Tibial nerve (tissue), 4 donors: ENCODE data around the gene PLCB1. TPM values are rescaled to one million over a fixed set of nuclear protein-coding genes. Genes with fewer than 3 reads are reported as not detected.

ENCODE experiments used
- DNase-seq, 2 donors: peaks; one replicate each; pipeline ENCODE4 v3.0.0-alpha.2; 2019; ENCODE audit warnings: low spot score in 2 of 2
- H3K27ac ChIP-seq, 4 donors: fragments of 200-600 bp; sonication (generic) in 3 of 4; one replicate each; pipeline ENCODE4 v1.5.1; 2017 to 2019; ENCODE audit warnings: mild to moderate bottlenecking in 1 of 4
- H3K27me3 ChIP-seq, 2 donors: fragments of 200-600 bp; sonication (generic) in 1 of 2; one replicate each; pipeline versions ENCODE4 v1.5.1 to v1.6.0; 2017 to 2019
- H3K36me3 ChIP-seq, 3 donors: fragments of 200-600 bp; sonication (generic); one replicate each; pipeline ENCODE4 v1.5.1; 2018 to 2019
- H3K4me1 ChIP-seq, 4 donors: fragments of 200-600 bp; sonication (generic) in 3 of 4; one replicate each; pipeline ENCODE4 v1.5.1; 2017 to 2019
- H3K4me3 ChIP-seq, 4 donors: fragments of 200-600 bp; sonication (generic) in 3 of 4; one replicate each; pipeline ENCODE4 v1.5.1; 2017 to 2019; ENCODE audit warnings: mild to moderate bottlenecking in 1 of 4, moderate library complexity in 1 of 4
- H3K9me3 ChIP-seq, 4 donors: fragments of 200-600 bp; sonication (generic) in 3 of 4; one replicate each; pipeline ENCODE4 v1.5.1; 2017 to 2019
- EP300 ChIP-seq, 2 donors: sonication (generic); formaldehyde crosslinking; IDR thresholded peaks; one replicate each; pipeline ENCODE4 v1.6.1; 2017; ENCODE audit warnings: antibody characterized with exemption in 2 of 2, mild to moderate bottlenecking in 1 of 2
- POLR2A ChIP-seq, 2 donors: fragments of 450-650 bp; IDR thresholded peaks; one replicate each; pipeline ENCODE4 v1.6.1; 2017; ENCODE audit warnings: antibody characterized with exemption in 2 of 2, mild to moderate bottlenecking in 2 of 2, moderate library complexity in 2 of 2
- WGBS, 2 donors: methylation state at CpG; one replicate each; pipeline ENCODE4 v1.1.5; 2018; 5-methylcytosine and 5-hydroxymethylcytosine counted together
- total RNA-seq, 4 donors: library from RNA; depleted of rRNA; stranded (reverse); fragments of >200 nt; gene quantifications; one replicate each; pipeline ENCODE4 v1.1.0, GENCODE V29; 2016
- TF ChIP-seq, protein P1 (sequence below), 5 experiments: fragments of 200-600 bp in 3 of 5; fragments of 450-650 bp in 2 of 5; sonication (generic) in 3 of 5; IDR thresholded peaks; one replicate each; pipeline ENCODE4 v1.5.1; 2016 to 2019; ENCODE audit warnings: antibody characterized with exemption in 5 of 5, mild to moderate bottlenecking in 3 of 5, moderate library complexity in 2 of 5

The PLCB1 gene
- total RNA-seq, 4 donors from 2014 or later = 34.7 to 52.8 (median 39.2) TPM

DNA sequence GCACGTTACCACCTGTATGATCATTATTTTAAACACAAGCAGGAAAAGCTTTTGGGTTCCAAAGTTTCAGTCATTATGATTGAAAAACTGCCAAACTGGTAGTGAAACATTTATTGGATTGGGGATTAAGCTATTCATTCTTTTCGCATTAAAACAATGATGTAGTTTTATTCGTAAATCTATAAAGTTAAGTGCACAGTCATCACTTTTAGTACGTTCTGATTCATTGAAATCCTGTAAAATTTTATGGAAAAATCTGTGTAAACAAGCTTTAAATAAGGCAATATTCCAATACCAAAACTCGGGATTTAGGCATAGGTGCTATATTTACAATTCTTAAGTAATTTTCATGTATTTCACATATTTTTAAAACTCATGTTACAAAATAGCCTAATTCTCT is 379.9 kb downstream of the PLCB1 start:
- peaks cover 0 to 9% (median 0%) of the 10 kb centered on the region in 4 donors for H3K4me1 ChIP-seq
- no peak overlapping the region for H3K27ac ChIP-seq
- no peak overlapping the region for H3K4me3 ChIP-seq
- no peaks in the 10 kb centered on the region for H3K9me3 ChIP-seq
- no peaks in the 10 kb centered on the region for H3K27me3 ChIP-seq
- no peak for DNase-seq
- 82 to 83% methylated on average over 5 of the region's 5 CpGs for WGBS, 2 donors
- H3K36me3 ChIP-seq = no peaks in the 10 kb centered on the region
- TF ChIP-seq, protein P1, sequence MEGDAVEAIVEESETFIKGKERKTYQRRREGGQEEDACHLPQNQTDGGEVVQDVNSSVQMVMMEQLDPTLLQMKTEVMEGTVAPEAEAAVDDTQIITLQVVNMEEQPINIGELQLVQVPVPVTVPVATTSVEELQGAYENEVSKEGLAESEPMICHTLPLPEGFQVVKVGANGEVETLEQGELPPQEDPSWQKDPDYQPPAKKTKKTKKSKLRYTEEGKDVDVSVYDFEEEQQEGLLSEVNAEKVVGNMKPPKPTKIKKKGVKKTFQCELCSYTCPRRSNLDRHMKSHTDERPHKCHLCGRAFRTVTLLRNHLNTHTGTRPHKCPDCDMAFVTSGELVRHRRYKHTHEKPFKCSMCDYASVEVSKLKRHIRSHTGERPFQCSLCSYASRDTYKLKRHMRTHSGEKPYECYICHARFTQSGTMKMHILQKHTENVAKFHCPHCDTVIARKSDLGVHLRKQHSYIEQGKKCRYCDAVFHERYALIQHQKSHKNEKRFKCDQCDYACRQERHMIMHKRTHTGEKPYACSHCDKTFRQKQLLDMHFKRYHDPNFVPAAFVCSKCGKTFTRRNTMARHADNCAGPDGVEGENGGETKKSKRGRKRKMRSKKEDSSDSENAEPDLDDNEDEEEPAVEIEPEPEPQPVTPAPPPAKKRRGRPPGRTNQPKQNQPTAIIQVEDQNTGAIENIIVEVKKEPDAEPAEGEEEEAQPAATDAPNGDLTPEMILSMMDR (IDR thresholded peaks at IDR 0.05) = no peak
- TF ChIP-seq EP300 (IDR thresholded peaks at IDR 0.05) = no peak
- no peak for TF ChIP-seq POLR2A (IDR thresholded peaks at IDR 0.05)

GRCh38 chr20:8515810-8516435 is 383.9 kb downstream of the PLCB1 start:
- H3K9me3 ChIP-seq = no peaks in the 10 kb centered on the region
- H3K4me1 ChIP-seq = peaks cover 0 to 9% (median 0%) of the 10 kb centered on the region in 4 donors
- DNase-seq = no peak
- no peak for TF ChIP-seq POLR2A (IDR thresholded peaks at IDR 0.05)
- TF ChIP-seq, protein P1 (IDR thresholded peaks at IDR 0.05) = no peak
- no peak for TF ChIP-seq EP300 (IDR thresholded peaks at IDR 0.05)
- H3K36me3 ChIP-seq = no peaks in the 10 kb centered on the region
- H3K4me3 ChIP-seq = no peak overlapping the region
- no peaks in the 10 kb centered on the region for H3K27me3 ChIP-seq
- H3K27ac ChIP-seq = no peak overlapping the region
- WGBS, 2 donors = 85 to 91% methylated on average over 4 of the region's 4 CpGs

DNA sequence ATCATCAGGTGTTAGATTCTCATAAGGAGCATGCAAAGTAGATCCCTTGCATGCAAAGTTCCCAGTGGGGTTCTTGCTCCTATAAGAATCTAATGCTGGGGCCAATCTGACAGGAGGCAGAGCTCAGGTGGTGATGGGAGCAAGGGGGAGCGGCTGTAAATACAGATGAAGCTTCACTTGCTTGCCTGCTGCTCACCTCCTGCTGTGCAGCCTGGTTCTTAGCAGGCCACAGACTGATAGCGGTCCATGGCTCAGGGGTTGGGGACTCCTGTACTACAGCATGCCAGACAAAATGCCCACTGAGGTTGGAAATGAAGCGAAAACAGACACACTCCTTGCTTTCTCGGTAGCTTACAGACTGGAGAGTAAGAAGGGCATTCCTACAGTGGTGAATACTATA is 386.8 kb downstream of the PLCB1 start:
- no peak for DNase-seq
- WGBS, 2 donors = 89 to 90% methylated on average over 4 of the region's 4 CpGs
- no peaks in the 10 kb centered on the region for H3K9me3 ChIP-seq
- TF ChIP-seq, protein P1 (IDR thresholded peaks at IDR 0.05) = no peak
- no peak for TF ChIP-seq POLR2A (IDR thresholded peaks at IDR 0.05)
- no peak for TF ChIP-seq EP300 (IDR thresholded peaks at IDR 0.05)
- H3K4me1 ChIP-seq = peaks cover 0 to 9% (median 0%) of the 10 kb centered on the region in 4 donors
- H3K4me3 ChIP-seq = no peak overlapping the region
- no peaks in the 10 kb centered on the region for H3K27me3 ChIP-seq
- no peak overlapping the region for H3K27ac ChIP-seq
- H3K36me3 ChIP-seq = no peaks in the 10 kb centered on the region

DNA sequence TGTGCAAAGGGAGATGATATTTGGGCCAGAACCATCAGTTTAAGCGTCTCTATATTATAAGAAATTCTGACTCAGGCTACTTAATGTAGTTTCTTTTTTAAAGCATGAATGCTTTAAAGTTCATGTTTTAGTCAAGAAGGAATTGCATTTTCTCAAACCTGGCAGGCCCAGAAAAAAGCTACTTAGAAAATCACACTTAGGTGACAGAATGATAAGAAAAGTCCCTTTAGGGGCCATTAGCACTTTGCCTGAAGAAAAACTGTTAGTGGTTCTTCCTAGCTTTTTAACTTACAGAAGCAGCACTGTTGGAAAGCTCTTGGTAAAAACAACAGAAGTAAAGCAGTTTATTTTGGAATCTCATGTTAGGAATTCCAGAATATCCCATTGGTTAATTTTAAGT is 387.8 kb downstream of the PLCB1 start:
- Histone ChIP-seq H3K27ac (no peak overlapping the region), H3K9me3 (no peaks in the 10 kb centered on the region), H3K36me3 (no peaks in the 10 kb centered on the region), H3K27me3 (no peaks in the 10 kb centered on the region), H3K4me1 (peaks cover 0 to 14% (median 0%) of the 10 kb centered on the region in 4 donors), H3K4me3 (no peak overlapping the region)
- DNase-seq = no peak
- WGBS, 2 donors = 85 to 92% methylated on average over 1 of the region's 1 CpG
- no peak for TF ChIP-seq EP300 (IDR thresholded peaks at IDR 0.05)
- TF ChIP-seq POLR2A (IDR thresholded peaks at IDR 0.05) = no peak
- TF ChIP-seq, protein P1 (IDR thresholded peaks at IDR 0.05) = no peak

GRCh38 chr20:8522168-8522567 is 390.1 kb downstream of the PLCB1 start:
- H3K27ac ChIP-seq = no peak overlapping the region
- no peaks in the 10 kb centered on the region for H3K27me3 ChIP-seq
- 72 to 86% methylated on average over 4 of the region's 4 CpGs for WGBS, 2 donors

More at GRCh38 chr20:8522168-8522567, 390.1 kb downstream of the PLCB1 start:
- Histone ChIP-seq H3K4me3 (no peak overlapping the region), H3K36me3 (no peaks in the 10 kb centered on the region), H3K4me1 (peaks cover 0 to 14% (median 0%) of the 10 kb centered on the region in 4 donors), H3K9me3 (no peaks in the 10 kb centered on the region)
- TF ChIP-seq, protein P1 (IDR thresholded peaks at IDR 0.05) = no peak
- TF ChIP-seq EP300 (IDR thresholded peaks at IDR 0.05) (no peak), POLR2A (IDR thresholded peaks at IDR 0.05) (no peak)
- no peak for DNase-seq
